HG02798 (cell line): Measurements from ENCODE around the gene SLC35A2.
"Not testable (repeated sequence)": the region's sequence is repeated elsewhere in the genome, so short reads cannot be mapped to it uniquely, and the experiment has no call there.

ENCODE experiments used
- ATAC-seq: cut with Tn5 transposase; IDR thresholded peaks from one replicate; pipeline ENCODE4 v1.9.1; 2021; ENCODE audit warnings: mild to moderate bottlenecking; ENCODE audit not compliant: unreplicated experiment, poor library complexity

Gene SLC35A2

GRCh38 chrX:48904180-48904579 is 7.3 kb downstream of the SLC35A2 start:
- ATAC-seq = no peak

- ATAC-seq = no peak
These were observed 8.2 kb downstream of the SLC35A2 start for GRCh38 chrX:48903290-48903689.

- ATAC-seq = no peak
These were observed 8.7 kb downstream of the SLC35A2 start for GRCh38 chrX:48902776-48903175.

- no peak for ATAC-seq
These were observed 9.3 kb downstream of the SLC35A2 start for GRCh38 chrX:48902135-48902534.

GRCh38 chrX:48901069-48901468 is 10.4 kb downstream of the SLC35A2 start:
- ATAC-seq = no peak

- no peak for ATAC-seq
These were observed 12.4 kb downstream of the SLC35A2 start for GRCh38 chrX:48899078-48899410.

GRCh38 chrX:48897625-48898306 is 13.7 kb downstream of the SLC35A2 start, which contains the start of the genes PQBP1 and TIMM17B:
Gene PQBP1 (plus strand): TSS chrX:48897930. CDS start chrX:48898510, 580 bp downstream.
Gene TIMM17B (minus strand): TSS chrX:48897768. CDS start chrX:48897749, 19 bp downstream.
- ATAC-seq = peak; percentile 92

- ATAC-seq = peak; percentile 9
These were observed 14.3 kb downstream of the SLC35A2 start for GRCh38 chrX:48897157-48897624.

GRCh38 chrX:48896611-48897011 is 14.8 kb downstream of the SLC35A2 start:
- ATAC-seq = no peak

- no peak for ATAC-seq
These were observed 16.6 kb downstream of the SLC35A2 start for GRCh38 chrX:48894891-48895290.

GRCh38 chrX:48893556-48894348 is 17.7 kb downstream of the SLC35A2 start:
- no peak for ATAC-seq

GRCh38 chrX:48892896-48893295 is 18.6 kb downstream of the SLC35A2 start:
- ATAC-seq = no peak

GRCh38 chrX:48891402-48892288 is 19.8 kb downstream of the SLC35A2 start:
- ATAC-seq = peak; percentile 86

- ATAC-seq = peak; percentile 38
These were observed 20.5 kb downstream of the SLC35A2 start for GRCh38 chrX:48890934-48891401.

- no peak for ATAC-seq
These were observed 21.0 kb downstream of the SLC35A2 start for GRCh38 chrX:48890296-48890925.

GRCh38 chrX:48886586-48886985 is 24.9 kb downstream of the SLC35A2 start:
- ATAC-seq = not testable (repeated sequence)

GRCh38 chrX:48883729-48884128 is 27.7 kb downstream of the SLC35A2 start:
- no peak for ATAC-seq

GRCh38 chrX:48876944-48877343 is 34.5 kb downstream of the SLC35A2 start:
- not testable (repeated sequence) for ATAC-seq

GRCh38 chrX:48872017-48872416 is 39.4 kb downstream of the SLC35A2 start:
- ATAC-seq = not testable (repeated sequence)

GRCh38 chrX:48864210-48864609 is 47.2 kb downstream of the SLC35A2 start:
- ATAC-seq = no peak
